Ishikawa (cell line): Measurements from ENCODE around the gene EBP.

Source experiments
- CEBPB ChIP-seq: IDR thresholded peaks from 2 replicates; pipeline ENCODE4 v1.6.1; 2012
- CREB1 ChIP-seq: IDR thresholded peaks from 2 replicates; pipeline ENCODE4 v1.6.1; 2012; ENCODE audit warnings: low read depth
- EGR1 ChIP-seq: IDR thresholded peaks from 2 replicates; pipeline ENCODE4 v1.6.1; 2012
- EP300 ChIP-seq: IDR thresholded peaks from 2 replicates; pipeline ENCODE4 v1.6.1; 2012; ENCODE audit warnings: borderline replicate concordance
- FOXM1 ChIP-seq: IDR thresholded peaks from 2 replicates; pipeline ENCODE4 v1.6.1; 2012; ENCODE audit warnings: low read depth, borderline replicate concordance
- NFIC ChIP-seq: IDR thresholded peaks from 2 replicates; pipeline ENCODE4 v1.6.1; 2012
- RAD21 ChIP-seq: IDR thresholded peaks from 2 replicates; pipeline ENCODE4 v1.6.1; 2012; ENCODE audit warnings: low read depth
- REST ChIP-seq: IDR thresholded peaks from 2 replicates; pipeline ENCODE4 v1.6.1; 2012; ENCODE audit warnings: low read depth, mild to moderate bottlenecking
- TAF1 ChIP-seq: IDR thresholded peaks from 2 replicates; pipeline ENCODE4 v1.6.1; 2012; ENCODE audit warnings: low read depth, mild to moderate bottlenecking
- TCF12 ChIP-seq: IDR thresholded peaks from 2 replicates; pipeline ENCODE4 v1.6.1; 2012; ENCODE audit warnings: low read depth
- TEAD4 ChIP-seq: IDR thresholded peaks from 2 replicates; pipeline ENCODE4 v1.6.1; 2012
- USF1 ChIP-seq: IDR thresholded peaks from 2 replicates; pipeline ENCODE4 v1.6.1; 2012
- YY1 ChIP-seq: IDR thresholded peaks from 2 replicates; pipeline ENCODE4 v1.6.1; 2012; ENCODE audit warnings: low read depth
- ZBTB7A ChIP-seq: IDR thresholded peaks from 2 replicates; pipeline ENCODE4 v1.6.1; 2012; ENCODE audit warnings: low read depth
- TF ChIP-seq, protein P1 (sequence below): IDR thresholded peaks from 2 replicates; pipeline ENCODE4 v1.6.1; 2012

The EBP gene

GRCh38 chrX:48508400-48509244, 13.0 kb upstream of the EBP start, which contains the start of gene PORCN:
TSS of gene PORCN (plus strand) at chrX:48508992. CDS start at chrX:48509821, 829 bp downstream.
- no peak for TF ChIP-seq CREB1
- TF ChIP-seq, protein P1, sequence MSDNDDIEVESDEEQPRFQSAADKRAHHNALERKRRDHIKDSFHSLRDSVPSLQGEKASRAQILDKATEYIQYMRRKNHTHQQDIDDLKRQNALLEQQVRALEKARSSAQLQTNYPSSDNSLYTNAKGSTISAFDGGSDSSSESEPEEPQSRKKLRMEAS, result peak; percentile 19; the same call in 1 of the 2 replicates
- TF ChIP-seq REST, result no peak
- no peak for TF ChIP-seq FOXM1
- TF ChIP-seq TAF1, result peak; percentile 54; the same call in 1 of the 2 replicates

DNA sequence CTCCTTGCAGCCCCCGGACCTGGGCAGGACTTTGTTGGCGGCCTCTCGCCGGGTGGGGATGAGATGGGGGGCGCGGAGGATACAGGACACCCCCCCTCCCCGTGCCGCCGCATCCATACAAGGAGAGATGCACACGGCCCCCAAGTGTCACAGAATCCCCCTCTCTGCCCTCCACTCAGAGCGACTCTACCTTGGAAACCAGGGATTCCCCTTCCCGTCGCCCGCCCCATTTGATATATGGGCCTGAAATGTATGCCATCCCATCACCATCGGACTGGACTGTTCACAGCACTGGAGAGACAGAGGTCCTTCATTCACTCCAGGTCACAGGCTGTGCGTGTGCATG, 12.4 kb upstream of the EBP start:
- TF ChIP-seq USF1, result no peak
- TF ChIP-seq FOXM1, result no peak
- TF ChIP-seq RAD21, result no peak

GRCh38 chrX:48509619-48510018, 12.0 kb upstream of the EBP start:
- TF ChIP-seq REST (no peak), ZBTB7A (no peak), USF1 (no peak), NFIC (no peak), EGR1 (no peak), FOXM1 (no peak), CEBPB (no peak), TCF12 (no peak), TEAD4 (no peak), TAF1 (no peak), CREB1 (no peak)
- TF ChIP-seq, protein P1, result no peak

DNA sequence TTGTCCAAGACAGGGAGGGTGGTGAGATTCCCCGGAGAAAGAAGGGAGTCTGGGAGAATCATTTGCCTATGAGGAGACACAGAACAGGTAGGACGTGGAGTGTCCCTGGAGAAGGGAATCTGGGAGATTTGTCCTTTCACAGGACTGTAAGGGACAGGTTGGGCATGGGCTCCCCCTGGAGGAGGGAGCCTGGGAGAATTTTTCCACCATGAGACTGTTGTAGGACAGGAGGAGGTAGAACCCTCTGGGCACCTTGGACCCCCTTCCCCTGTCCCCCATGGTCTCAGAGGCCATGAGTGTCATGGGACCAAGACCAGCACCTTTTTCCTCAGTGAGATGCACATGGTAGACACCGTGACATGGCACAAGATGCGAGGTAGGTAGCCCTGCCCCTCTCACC, 10.0 kb upstream of the EBP start:
- TF ChIP-seq TEAD4 (no peak), FOXM1 (no peak), USF1 (no peak), RAD21 (peak; percentile 49), NFIC (no peak), TCF12 (no peak), YY1 (no peak), TAF1 (no peak)

GRCh38 chrX:48512371-48512935, 9.2 kb upstream of the EBP start:
- TF ChIP-seq FOXM1, result no peak
- no peak for TF ChIP-seq NFIC

GRCh38 chrX:48513670-48514069, 7.9 kb upstream of the EBP start:
- TF ChIP-seq EGR1 (no peak), EP300 (no peak), CEBPB (no peak), USF1 (no peak), CREB1 (no peak), REST (no peak), ZBTB7A (no peak), TEAD4 (no peak), YY1 (no peak), TAF1 (no peak), NFIC (no peak), RAD21 (no peak), TCF12 (no peak), FOXM1 (no peak)
- TF ChIP-seq, protein P1, result no peak
